Type B pancreatic cell (in vitro differentiated cells): ENCODE measurements around the gene PBX3. TPM values are rescaled to one million over a fixed set of nuclear protein-coding genes. Genes with fewer than 3 reads are reported as not detected.

Experiments
- DNase-seq: peaks from one replicate; pipeline ENCODE4 v3.0.0; 2021; ENCODE audit warnings: mixed read lengths; ENCODE audit not compliant: unreplicated experiment; ENCODE audit errors: extremely low spot score
- H3K27ac Mint-ChIP-seq: 2 replicates; pipeline ENCODE4 v1.8.0; 2021; ENCODE audit warnings: mild to moderate bottlenecking, mixed read lengths
- H3K27me3 Mint-ChIP-seq: 2 replicates; pipeline ENCODE4 v1.8.0; 2021; ENCODE audit warnings: mixed read lengths
- H3K36me3 Mint-ChIP-seq: 2 replicates; pipeline ENCODE4 v1.8.0; 2021; ENCODE audit warnings: mixed read lengths
- H3K4me1 Mint-ChIP-seq: one replicate; pipeline ENCODE4 v1.8.0; 2021; ENCODE audit warnings: mixed read lengths; ENCODE audit not compliant: unreplicated experiment
- H3K4me3 Mint-ChIP-seq: 2 replicates; pipeline ENCODE4 v1.8.0; 2021; ENCODE audit warnings: mild to moderate bottlenecking, mixed read lengths
- H3K9me3 Mint-ChIP-seq: 2 replicates; pipeline ENCODE4 v1.8.0; 2021; ENCODE audit warnings: mixed read lengths
- total RNA-seq: library from RNA; stranded (reverse); gene quantifications from 2 replicates; pipeline ENCODE4 v1.2.1, GENCODE V29; 2021; ENCODE audit warnings: low replicate concordance
- TF ChIP-seq, protein P1 (sequence below): fragments of 200-600 bp; sonication (generic); conservative IDR thresholded peaks from 2 replicates; pipeline ENCODE4 v1.5.0; 2021; ENCODE audit warnings: antibody characterized with exemption, mild to moderate bottlenecking

Gene PBX3
- total RNA-seq, 1 donor from 2014 or later, result 60.9 TPM

DNA sequence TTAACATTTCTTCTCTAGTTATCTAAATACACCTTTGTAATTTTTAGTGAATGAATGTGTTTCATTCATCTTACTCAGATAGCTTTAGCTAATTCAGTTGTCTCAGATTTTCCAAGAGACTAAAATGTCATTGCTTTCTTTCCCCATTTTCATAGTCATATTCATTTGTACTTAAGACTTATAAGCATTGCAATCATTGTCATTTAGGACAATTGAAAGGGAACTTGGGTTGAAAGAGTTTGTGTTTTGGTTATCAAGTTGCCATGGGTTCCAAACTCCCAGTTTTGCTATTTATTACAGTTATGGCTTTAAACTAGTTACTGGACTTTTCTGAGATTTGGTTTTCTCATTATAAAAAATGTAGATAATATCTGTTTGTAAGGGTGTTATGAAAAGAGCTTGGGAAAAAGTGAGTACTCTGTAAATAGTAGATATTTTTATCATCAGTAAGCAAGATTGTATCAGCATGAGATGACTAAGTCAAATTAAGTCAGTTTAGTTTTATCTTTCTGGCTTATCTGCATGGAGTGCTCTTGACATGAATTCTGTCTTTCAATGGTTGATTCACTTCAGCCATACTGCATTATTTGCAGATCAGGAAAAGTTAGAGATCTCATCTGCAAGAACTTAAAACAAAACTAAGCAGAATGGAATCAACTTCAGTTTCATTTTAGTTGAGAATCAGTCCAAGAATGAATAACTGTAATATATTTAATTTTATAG, 107.5 kb downstream of the PBX3 start:
- Mint-ChIP-seq H3K4me1 (peaks cover 33% of the 10 kb centered on the region), H3K4me3 (no peak overlapping the region), H3K27me3 (no peaks in the 10 kb centered on the region), H3K27ac (no peak overlapping the region), H3K9me3 (no peaks in the 10 kb centered on the region), H3K36me3 (no peaks in the 10 kb centered on the region)
- no peak for DNase-seq
- TF ChIP-seq, protein P1, sequence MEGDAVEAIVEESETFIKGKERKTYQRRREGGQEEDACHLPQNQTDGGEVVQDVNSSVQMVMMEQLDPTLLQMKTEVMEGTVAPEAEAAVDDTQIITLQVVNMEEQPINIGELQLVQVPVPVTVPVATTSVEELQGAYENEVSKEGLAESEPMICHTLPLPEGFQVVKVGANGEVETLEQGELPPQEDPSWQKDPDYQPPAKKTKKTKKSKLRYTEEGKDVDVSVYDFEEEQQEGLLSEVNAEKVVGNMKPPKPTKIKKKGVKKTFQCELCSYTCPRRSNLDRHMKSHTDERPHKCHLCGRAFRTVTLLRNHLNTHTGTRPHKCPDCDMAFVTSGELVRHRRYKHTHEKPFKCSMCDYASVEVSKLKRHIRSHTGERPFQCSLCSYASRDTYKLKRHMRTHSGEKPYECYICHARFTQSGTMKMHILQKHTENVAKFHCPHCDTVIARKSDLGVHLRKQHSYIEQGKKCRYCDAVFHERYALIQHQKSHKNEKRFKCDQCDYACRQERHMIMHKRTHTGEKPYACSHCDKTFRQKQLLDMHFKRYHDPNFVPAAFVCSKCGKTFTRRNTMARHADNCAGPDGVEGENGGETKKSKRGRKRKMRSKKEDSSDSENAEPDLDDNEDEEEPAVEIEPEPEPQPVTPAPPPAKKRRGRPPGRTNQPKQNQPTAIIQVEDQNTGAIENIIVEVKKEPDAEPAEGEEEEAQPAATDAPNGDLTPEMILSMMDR, result no peak

DNA sequence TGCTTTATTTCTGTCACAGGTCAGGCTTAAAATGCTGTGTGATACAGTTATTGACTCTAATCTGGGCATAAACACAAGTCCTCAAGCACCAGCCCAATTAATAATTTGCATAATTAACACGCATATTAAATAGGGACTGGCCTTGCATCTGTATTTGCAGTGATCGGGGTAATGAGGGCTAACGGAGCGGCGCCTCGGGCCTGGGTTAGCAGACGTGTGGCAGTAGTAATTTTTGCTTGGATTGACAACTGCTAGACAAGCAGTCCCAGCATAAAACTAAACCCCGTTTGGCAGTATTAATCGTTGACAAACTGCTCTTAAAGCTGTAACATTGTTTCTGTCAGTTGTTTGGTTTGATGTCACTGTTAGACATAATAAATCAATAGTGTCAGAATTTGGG, 109.2 kb downstream of the PBX3 start:
- Mint-ChIP-seq H3K36me3 (no peaks in the 10 kb centered on the region), H3K27ac (no peak overlapping the region), H3K4me1 (peaks cover 24% of the 10 kb centered on the region), H3K27me3 (no peaks in the 10 kb centered on the region), H3K9me3 (peaks cover 5% of the 10 kb centered on the region), H3K4me3 (no peak overlapping the region)
- no peak for DNase-seq
- TF ChIP-seq, protein P1, result no peak

DNA sequence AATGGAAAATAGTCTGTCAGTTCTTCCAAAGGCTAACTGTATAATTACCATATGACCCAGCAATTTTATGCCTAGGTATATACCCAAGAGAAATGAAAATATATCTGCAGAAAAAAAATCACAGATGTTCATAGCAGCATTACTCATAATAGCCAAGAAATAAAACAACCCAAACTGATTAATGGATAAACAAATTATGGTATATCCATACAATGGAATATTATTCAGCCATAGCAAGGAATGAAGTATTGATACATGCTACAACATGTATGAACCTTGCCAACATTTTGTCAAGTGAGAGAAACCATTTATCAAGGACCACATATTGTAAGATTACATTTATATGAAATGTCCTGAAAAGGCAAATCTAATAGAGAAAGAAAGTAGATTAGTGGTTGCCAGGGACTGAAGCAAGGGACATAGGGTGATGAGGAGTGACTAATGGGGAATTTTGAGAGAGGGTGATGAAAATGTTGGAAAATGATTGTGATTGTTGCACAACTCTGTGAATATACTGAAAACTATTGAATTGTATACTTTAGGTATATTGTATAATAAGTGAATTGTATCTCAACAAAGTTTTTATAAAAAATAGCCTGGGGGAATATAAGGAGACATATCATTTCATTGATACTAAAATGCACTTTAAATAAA, 114.4 kb downstream of the PBX3 start:
- TF ChIP-seq, protein P1, result no peak
- no peak for DNase-seq
- no peaks in the 10 kb centered on the region for H3K27me3 Mint-ChIP-seq
- peaks cover 10% of the 10 kb centered on the region for H3K4me1 Mint-ChIP-seq
- H3K36me3 Mint-ChIP-seq, result peaks cover 5% of the 10 kb centered on the region
- no peak overlapping the region for H3K27ac Mint-ChIP-seq
- peaks cover 5% of the 10 kb centered on the region for H3K9me3 Mint-ChIP-seq
- H3K4me3 Mint-ChIP-seq, result no peak overlapping the region

GRCh38 chr9:125863923-125864322, 116.8 kb downstream of the PBX3 start:
- Mint-ChIP-seq H3K9me3 (peaks cover 5% of the 10 kb centered on the region), H3K4me1 (peaks cover 6% of the 10 kb centered on the region), H3K4me3 (no peak overlapping the region), H3K36me3 (peaks cover 5% of the 10 kb centered on the region), H3K27ac (no peak overlapping the region), H3K27me3 (no peaks in the 10 kb centered on the region)
- TF ChIP-seq, protein P1, result no peak
- no peak for DNase-seq

- Mint-ChIP-seq H3K4me1 (peaks cover 6% of the 10 kb centered on the region), H3K4me3 (no peak overlapping the region), H3K36me3 (no peaks in the 10 kb centered on the region), H3K27ac (no peak overlapping the region), H3K9me3 (no peaks in the 10 kb centered on the region), H3K27me3 (no peaks in the 10 kb centered on the region)
- no peak for DNase-seq
- TF ChIP-seq, protein P1, result no peak
Observed at GRCh38 chr9:125867751-125868415, 120.7 kb downstream of the PBX3 start.
